GM18526 (cell line): ENCODE results near the gene CITED4.

Experiments used
- POLR2A ChIP-seq: IDR thresholded peaks from 3 replicates; pipeline ENCODE4 v1.6.1; 2011; ENCODE audit not compliant: insufficient read length; ENCODE audit errors: extremely low read depth

Gene CITED4

GRCh38 chr1:40862008-40862863 lies at the start of gene CITED4:
TSS of gene CITED4 (minus strand) at chr1:40862363. CDS start at chr1:40862127, 236 bp downstream.
- TF ChIP-seq POLR2A: peak; percentile 36

- TF ChIP-seq POLR2A: no peak
Measured at GRCh38 chr1:40911105-40911504, 48.9 kb upstream of the CITED4 start.

- no peak for TF ChIP-seq POLR2A
Measured at GRCh38 chr1:40909281-40909680, 47.1 kb upstream of the CITED4 start.

- TF ChIP-seq POLR2A: no peak
Measured at GRCh38 chr1:40908350-40908749, 46.2 kb upstream of the CITED4 start.

GRCh38 chr1:40907899-40908298 lies 45.7 kb upstream of the CITED4 start:
- no peak for TF ChIP-seq POLR2A

GRCh38 chr1:40906781-40907400 lies 44.7 kb upstream of the CITED4 start:
- TF ChIP-seq POLR2A: no peak

- no peak for TF ChIP-seq POLR2A
Measured at GRCh38 chr1:40905061-40905460, 42.9 kb upstream of the CITED4 start.

GRCh38 chr1:40903106-40903505 lies 40.9 kb upstream of the CITED4 start:
- TF ChIP-seq POLR2A: no peak

GRCh38 chr1:40901886-40902852 lies 40.0 kb upstream of the CITED4 start:
- no peak for TF ChIP-seq POLR2A

GRCh38 chr1:40899230-40899870 lies 37.2 kb upstream of the CITED4 start:
- TF ChIP-seq POLR2A: no peak

- TF ChIP-seq POLR2A: no peak
Measured at GRCh38 chr1:40898431-40898901, 36.3 kb upstream of the CITED4 start.

GRCh38 chr1:40897513-40897912 lies 35.4 kb upstream of the CITED4 start:
- TF ChIP-seq POLR2A: no peak

- TF ChIP-seq POLR2A: no peak
Measured at GRCh38 chr1:40896482-40896881, 34.3 kb upstream of the CITED4 start.

GRCh38 chr1:40895601-40896000 lies 33.4 kb upstream of the CITED4 start:
- TF ChIP-seq POLR2A: no peak

GRCh38 chr1:40894455-40894854 lies 32.3 kb upstream of the CITED4 start:
- no peak for TF ChIP-seq POLR2A
